Karpas-422 (cell line): ENCODE results near the gene DLGAP1. TPM values are rescaled to one million over a fixed set of nuclear protein-coding genes. Genes with fewer than 3 reads are reported as not detected.
"Not testable (repeated sequence)": the region's sequence is repeated elsewhere in the genome, so short reads cannot be mapped to it uniquely, and the experiment has no call there.

Experiments used
- DNase-seq: peaks from one replicate; pipeline ENCODE4 v3.0.0-alpha.2; 2015
- H2AFZ ChIP-seq: fragments of 200-600 bp; sonication (generic); 2 replicates; pipeline ENCODE4 v1.6.1; 2014; ENCODE audit warnings: antibody characterized with exemption, low read length, mixed read lengths
- H3K27ac ChIP-seq: fragments of 200-600 bp; sonication (generic); 2 replicates; pipeline ENCODE4 v1.5.1; 2014; ENCODE audit warnings: mild to moderate bottlenecking, low read length, moderate library complexity
- H3K27me3 ChIP-seq: fragments of 200-600 bp; sonication (generic); 2 replicates; pipeline ENCODE4 v1.6.1; 2014; ENCODE audit warnings: low read length, mixed read lengths
- H3K36me3 ChIP-seq: fragments of 200-600 bp; sonication (generic); 2 replicates; pipeline ENCODE4 v1.6.1; 2014; ENCODE audit warnings: low read length, mixed read lengths; ENCODE audit not compliant: insufficient read depth
- H3K4me1 ChIP-seq: fragments of 200-600 bp; sonication (generic); 2 replicates; pipeline ENCODE4 v1.6.1; 2014; ENCODE audit warnings: mild to moderate bottlenecking, low read length, mixed read lengths
- H3K4me2 ChIP-seq: fragments of 200-600 bp; sonication (generic); 2 replicates; pipeline ENCODE4 v1.6.1; 2014; ENCODE audit warnings: low read length, low read depth, mild to moderate bottlenecking; ENCODE audit not compliant: poor library complexity, severe bottlenecking
- H3K4me3 ChIP-seq: fragments of 200-600 bp; sonication (generic); 2 replicates; pipeline ENCODE4 v1.5.1; 2014; ENCODE audit warnings: mild to moderate bottlenecking, antibody characterized with exemption, low read length, mixed read lengths
- H3K79me2 ChIP-seq: fragments of 200-600 bp; sonication (generic); 2 replicates; pipeline ENCODE4 v1.6.1; 2014; ENCODE audit warnings: mild to moderate bottlenecking, low read length, mixed read lengths
- H3K9ac ChIP-seq: fragments of 200-600 bp; sonication (generic); 2 replicates; pipeline ENCODE4 v1.6.0; 2014; ENCODE audit warnings: low read length
- H3K9me2 ChIP-seq: fragments of 200-600 bp; sonication (generic), shearing (Covaris generic); replicated peaks from 2 replicates; pipeline ENCODE4 v1.6.0; 2014; ENCODE audit warnings: mild to moderate bottlenecking, low read length, moderate library complexity; ENCODE audit not compliant: insufficient read depth
- H3K9me3 ChIP-seq: fragments of 300-700, 200-600 bp; sonication (generic); 2 replicates; pipeline ENCODE4 v1.6.1; 2014; ENCODE audit warnings: low read length, mixed read lengths
- H4K20me1 ChIP-seq: fragments of 200-600 bp; sonication (generic); 2 replicates; pipeline ENCODE4 v1.6.1; 2014; ENCODE audit warnings: mild to moderate bottlenecking, antibody characterized with exemption, low read length, low read depth; ENCODE audit not compliant: insufficient read depth
- total RNA-seq: library from RNA; depleted of rRNA; stranded (reverse); fragments of >200 nt; shearing (Covaris generic); gene quantifications from 2 replicates; pipeline ENCODE4 v1.2.3, GENCODE V29; 2014; ENCODE audit warnings: low replicate concordance

DLGAP1 gene
- total RNA-seq, 1 experiment from 2014 or later = 8.8 TPM

DNA sequence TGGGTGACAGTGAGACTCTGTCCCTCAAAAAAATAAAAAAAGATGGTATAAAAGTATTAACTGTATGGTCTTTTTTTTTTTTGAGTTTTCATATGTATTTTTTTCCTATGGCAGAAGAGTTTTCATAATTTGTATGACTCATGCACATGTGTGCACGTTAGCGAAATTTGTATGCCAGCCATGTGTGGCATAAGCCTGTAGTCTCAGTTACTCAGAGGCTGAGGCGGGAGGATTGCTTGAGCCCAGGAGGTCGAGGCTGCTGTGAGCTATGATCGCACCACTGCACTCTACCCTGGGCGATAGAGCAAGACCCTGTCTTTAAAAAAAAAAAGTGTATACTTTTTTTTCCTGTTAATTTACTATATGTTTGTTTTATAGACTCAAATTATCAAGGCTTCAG, 844.3 kb downstream of the DLGAP1 start:
- Histone ChIP-seq H2AFZ (no peak overlapping the region), H3K9ac (no peak overlapping the region), H3K27ac (no peak overlapping the region), H4K20me1 (no peaks in the 10 kb centered on the region), H3K9me3 (no peaks in the 10 kb centered on the region), H3K4me3 (no peak overlapping the region), H3K79me2 (no peaks in the 10 kb centered on the region), H3K4me2 (no peak overlapping the region), H3K4me1 (peaks cover 13% of the 10 kb centered on the region), H3K9me2 (no peaks in the 10 kb centered on the region), H3K36me3 (no peaks in the 10 kb centered on the region), H3K27me3 (no peaks in the 10 kb centered on the region)
- DNase-seq = no peak

DNA sequence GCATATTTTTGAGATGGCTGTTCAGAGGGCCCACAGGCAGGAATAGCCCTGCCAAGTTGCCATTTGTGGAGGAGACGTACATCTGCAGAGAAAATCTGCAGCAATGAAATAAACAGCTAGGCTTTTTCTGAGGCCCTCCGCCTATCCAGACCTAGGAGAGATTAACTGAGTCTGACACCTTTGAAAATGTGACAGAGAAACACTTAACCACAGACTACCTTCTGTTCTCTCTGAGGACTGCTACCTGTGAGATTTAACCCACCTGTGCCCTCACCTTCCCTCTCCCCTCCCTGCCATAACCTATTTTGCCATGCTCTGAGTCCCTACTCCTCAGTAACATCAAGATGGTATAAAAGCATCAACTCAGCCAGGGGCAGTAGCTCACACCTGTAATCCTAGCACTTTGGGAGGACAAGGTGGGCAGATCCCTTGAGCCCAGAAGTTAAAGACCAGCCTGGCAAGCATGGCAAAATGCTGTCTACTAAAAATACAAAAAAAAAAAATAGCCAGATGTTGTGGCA, 844.9 kb downstream of the DLGAP1 start:
- Histone ChIP-seq H3K79me2 (no peaks in the 10 kb centered on the region), H3K27me3 (no peaks in the 10 kb centered on the region), H3K4me3 (no peak overlapping the region), H3K9ac (no peak overlapping the region), H3K9me3 (no peaks in the 10 kb centered on the region), H3K4me2 (no peak overlapping the region), H3K9me2 (no peaks in the 10 kb centered on the region), H2AFZ (no peak overlapping the region), H3K36me3 (no peaks in the 10 kb centered on the region), H4K20me1 (no peaks in the 10 kb centered on the region), H3K27ac (no peak overlapping the region), H3K4me1 (peaks cover 14% of the 10 kb centered on the region)
- DNase-seq = no peak

DNA sequence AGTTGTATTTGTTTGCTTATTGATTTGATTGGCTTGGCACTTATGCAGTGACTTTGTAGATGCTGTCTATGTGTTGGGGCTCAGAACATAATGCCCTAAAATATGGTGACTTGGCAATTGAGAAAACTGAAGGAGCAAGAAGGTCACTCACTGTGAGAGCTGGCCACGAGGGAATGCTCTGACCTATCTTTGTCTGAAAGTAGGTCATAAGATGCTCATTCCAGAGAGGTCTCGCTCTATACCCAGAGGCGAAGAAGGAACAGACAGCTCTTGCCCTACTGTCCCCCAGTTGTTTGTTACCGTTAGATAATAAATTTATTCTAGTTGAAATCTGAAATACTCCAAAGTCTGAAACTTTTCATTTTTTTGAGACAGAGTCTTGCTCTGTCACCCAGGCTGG, 846.6 kb downstream of the DLGAP1 start:
- H3K4me3 ChIP-seq = no peak overlapping the region
- no peak overlapping the region for H3K4me2 ChIP-seq
- no peaks in the 10 kb centered on the region for H3K9me3 ChIP-seq
- DNase-seq = no peak
- no peak overlapping the region for H3K27ac ChIP-seq
- no peaks in the 10 kb centered on the region for H4K20me1 ChIP-seq
- no peaks in the 10 kb centered on the region for H3K27me3 ChIP-seq
- H3K4me1 ChIP-seq = peaks cover 29% of the 10 kb centered on the region
- no peaks in the 10 kb centered on the region for H3K79me2 ChIP-seq
- H3K9ac ChIP-seq = no peak overlapping the region
- no peaks in the 10 kb centered on the region for H3K36me3 ChIP-seq
- no peak overlapping the region for H2AFZ ChIP-seq
- H3K9me2 ChIP-seq = no peaks in the 10 kb centered on the region

DNA sequence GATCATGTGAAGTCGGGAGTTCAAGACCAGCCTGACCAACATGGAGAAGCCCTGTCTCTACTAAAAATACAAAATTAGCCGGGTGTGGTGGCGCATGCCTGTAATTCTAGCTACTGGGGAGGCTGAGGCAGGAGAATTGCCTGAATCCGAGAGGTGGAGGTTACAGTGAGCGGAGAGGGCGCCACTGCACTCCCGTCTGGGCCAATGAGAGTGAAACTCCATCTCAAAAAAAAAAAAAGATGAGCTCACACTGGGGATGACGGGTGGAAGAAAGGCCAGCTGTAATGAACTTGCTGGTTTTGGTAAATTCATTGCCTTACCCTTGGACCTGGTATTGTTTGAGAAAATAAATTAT, 847.0 kb downstream of the DLGAP1 start:
- H3K4me2 ChIP-seq, H3K27me3 ChIP-seq, H3K36me3 ChIP-seq, H3K9ac ChIP-seq, H3K27ac ChIP-seq, H3K4me3 ChIP-seq, DNase-seq, H4K20me1 ChIP-seq, H3K9me3 ChIP-seq, H3K79me2 ChIP-seq, H3K9me2 ChIP-seq, H2AFZ ChIP-seq: not testable (repeated sequence)
- peaks cover 33% of the 10 kb centered on the region for H3K4me1 ChIP-seq

DNA sequence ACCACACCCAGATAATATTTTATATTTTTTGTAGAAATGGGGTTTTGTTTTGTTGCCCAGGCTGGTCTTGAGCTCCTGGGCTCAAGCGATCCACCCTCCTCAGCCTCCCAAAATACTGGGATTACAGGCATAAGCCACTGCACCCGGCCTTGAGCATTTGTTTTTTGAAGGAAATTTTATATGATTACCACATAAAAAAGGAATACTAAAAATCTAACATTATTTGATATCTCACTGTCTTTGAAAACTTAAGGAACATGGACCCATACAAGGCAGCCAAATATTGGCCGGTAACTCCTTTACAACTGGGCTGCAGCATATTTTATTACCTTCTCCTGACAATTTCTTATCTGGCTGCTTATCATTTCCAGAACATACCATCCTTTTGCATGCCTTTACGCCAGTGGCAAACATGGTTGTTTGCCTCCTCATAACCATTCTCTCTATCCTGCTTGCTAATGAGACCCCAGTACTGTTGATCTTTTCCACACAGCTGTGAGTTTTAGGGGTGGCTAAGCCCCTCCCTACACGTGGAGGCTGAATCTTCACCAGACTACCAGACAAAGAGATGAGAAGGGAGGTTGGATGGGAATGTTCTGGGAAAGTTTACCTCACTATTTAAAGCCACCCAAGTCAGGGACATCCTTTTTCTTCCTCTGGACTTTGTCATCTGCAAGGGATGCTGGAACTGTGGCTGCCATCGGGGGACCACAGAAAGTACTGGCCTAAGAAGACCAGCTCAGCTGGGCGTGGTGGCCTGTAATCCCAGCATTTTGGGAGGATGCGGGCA, 847.6 kb downstream of the DLGAP1 start:
- H3K9ac ChIP-seq = no peak overlapping the region

DNA sequence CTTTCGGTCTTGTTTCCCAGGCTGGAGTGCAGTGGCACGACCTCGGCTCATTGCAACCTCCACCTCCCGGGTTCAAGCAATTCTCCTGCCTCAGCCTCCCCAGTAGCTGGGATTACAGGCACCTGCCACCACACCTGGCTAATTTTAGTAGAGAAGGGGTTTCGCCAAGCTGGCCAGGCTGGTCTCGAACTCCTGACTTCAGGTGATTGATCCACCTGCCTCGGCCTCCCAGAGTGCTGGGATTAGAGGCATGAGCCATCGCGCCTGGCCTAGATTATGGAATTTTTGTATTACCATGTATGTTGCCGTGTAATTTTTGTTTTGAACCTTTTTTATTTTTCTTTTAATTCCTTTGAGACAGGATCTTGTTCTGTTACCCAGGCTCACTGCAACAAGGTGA, 848.2 kb downstream of the DLGAP1 start:
- DNase-seq, H3K9me2 ChIP-seq, H4K20me1 ChIP-seq, H3K27me3 ChIP-seq, H3K4me3 ChIP-seq, H2AFZ ChIP-seq, H3K79me2 ChIP-seq, H3K4me2 ChIP-seq, H3K27ac ChIP-seq, H3K9me3 ChIP-seq, H3K36me3 ChIP-seq, H3K9ac ChIP-seq: not testable (repeated sequence)
- H3K4me1 ChIP-seq = peaks cover 44% of the 10 kb centered on the region

More for the DNA sequence above, 847.6 kb downstream of the DLGAP1 start:
- peaks cover 38% of the 10 kb centered on the region for H3K4me1 ChIP-seq
- no peak overlapping the region for H2AFZ ChIP-seq
- H3K4me2 ChIP-seq = no peak overlapping the region
- no peak overlapping the region for H3K27ac ChIP-seq
- no peaks in the 10 kb centered on the region for H3K27me3 ChIP-seq
- no peaks in the 10 kb centered on the region for H3K36me3 ChIP-seq
- H3K4me3 ChIP-seq = no peak overlapping the region
- no peaks in the 10 kb centered on the region for H4K20me1 ChIP-seq
- no peaks in the 10 kb centered on the region for H3K9me2 ChIP-seq
- H3K9me3 ChIP-seq = no peaks in the 10 kb centered on the region
- H3K79me2 ChIP-seq = no peaks in the 10 kb centered on the region
- no peak for DNase-seq

DNA sequence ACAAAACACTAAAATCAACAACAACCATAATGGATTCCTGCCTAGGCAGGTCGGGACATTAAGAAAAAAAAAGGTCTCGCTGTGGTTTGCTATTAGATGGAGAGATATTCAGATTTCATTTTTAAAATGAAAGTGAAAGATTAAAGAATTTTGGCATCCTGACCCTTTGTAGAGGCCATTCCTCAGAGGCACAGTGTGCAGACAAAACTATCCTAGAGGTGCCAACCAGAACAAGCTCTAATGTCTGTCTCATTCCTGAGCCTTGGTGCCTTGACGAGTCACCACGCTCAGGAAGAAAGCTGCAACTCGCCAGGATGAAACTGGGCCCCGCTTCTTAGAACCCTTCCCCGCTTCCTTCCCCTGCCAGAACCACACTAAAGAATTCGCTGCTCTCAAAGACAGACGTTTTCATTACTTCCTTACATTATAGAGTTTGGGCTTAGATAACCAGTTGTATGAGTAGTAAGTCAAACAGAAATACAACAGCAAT, 849.1 kb downstream of the DLGAP1 start:
- no peaks in the 10 kb centered on the region for H4K20me1 ChIP-seq
- peak overlapping the region; percentile 74; the same call in 1 of the 2 replicates for H3K27ac ChIP-seq
- peaks cover 44% of the 10 kb centered on the region for H3K4me1 ChIP-seq
- H3K27me3 ChIP-seq = no peaks in the 10 kb centered on the region
- no peaks in the 10 kb centered on the region for H3K9me3 ChIP-seq
- H2AFZ ChIP-seq = peak overlapping the region; percentile 72
- H3K9ac ChIP-seq = peak overlapping the region; percentile 59
- no peak for DNase-seq
- peak overlapping the region; percentile 88 for H3K4me2 ChIP-seq
- H3K4me3 ChIP-seq = peak overlapping the region; percentile 56
- no peaks in the 10 kb centered on the region for H3K79me2 ChIP-seq
- H3K9me2 ChIP-seq = no peaks in the 10 kb centered on the region
- no peaks in the 10 kb centered on the region for H3K36me3 ChIP-seq

DNA sequence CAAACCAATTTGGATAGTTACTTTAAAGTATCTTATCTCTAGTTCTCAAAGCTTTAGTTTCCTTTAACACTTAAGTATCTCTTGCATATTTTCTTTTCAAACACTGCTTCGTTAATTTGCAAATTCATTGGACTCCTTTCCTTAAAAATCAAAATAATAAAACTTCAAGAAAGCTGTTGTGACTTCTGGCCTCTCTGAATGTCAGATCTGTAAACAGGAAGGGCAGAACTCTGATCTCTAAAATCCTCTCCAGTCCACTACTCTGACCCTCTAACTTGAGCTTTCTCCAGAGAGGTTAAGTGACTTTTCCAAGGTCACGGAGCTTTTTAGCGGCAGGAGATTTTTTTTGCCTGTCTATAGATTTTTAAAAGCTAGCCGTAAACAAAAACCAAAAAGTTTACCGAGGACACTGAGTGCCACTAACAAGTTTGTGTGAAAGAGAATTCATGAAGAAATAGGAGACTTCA, 849.6 kb downstream of the DLGAP1 start:
- Histone ChIP-seq H3K36me3 (no peaks in the 10 kb centered on the region), H4K20me1 (no peaks in the 10 kb centered on the region), H3K9me2 (no peaks in the 10 kb centered on the region), H3K9ac (peak overlapping the region; percentile 59), H3K27me3 (no peaks in the 10 kb centered on the region), H3K27ac (peak overlapping the region; percentile 74), H3K4me1 (peaks cover 44% of the 10 kb centered on the region), H3K9me3 (no peaks in the 10 kb centered on the region), H2AFZ (peak overlapping the region; percentile 72), H3K79me2 (no peaks in the 10 kb centered on the region), H3K4me2 (peak overlapping the region; percentile 88), H3K4me3 (peak overlapping the region; percentile 56)
- DNase-seq = no peak
